Stomach smooth muscle (tissue), 2 donors: ENCODE measurements around the gene SND1.

Experiments used
- H3K27ac ChIP-seq: one replicate; pipeline ENCODE4 v1.7.0; 2013; ENCODE audit warnings: mild to moderate bottlenecking, low read length, inconsistent platforms
- H3K27me3 ChIP-seq, 2 donors: one replicate each; pipeline ENCODE4 v1.7.0; 2013; ENCODE audit warnings: low read length in 2 of 2; ENCODE audit not compliant: insufficient read depth in 2 of 2, control insufficient read depth in 1 of 2
- H3K36me3 ChIP-seq, 2 donors: one replicate each; pipeline ENCODE4 v1.7.0; 2013; ENCODE audit warnings: low read length in 2 of 2; ENCODE audit not compliant: control insufficient read depth in 2 of 2, insufficient read depth in 2 of 2
- H3K4me1 ChIP-seq: one replicate; pipeline ENCODE4 v1.7.0; 2013; ENCODE audit warnings: low read length; ENCODE audit not compliant: control insufficient read depth, insufficient read depth
- H3K4me3 ChIP-seq, 2 donors: one replicate each; pipeline ENCODE4 v1.7.0; 2013; ENCODE audit warnings: low read length in 2 of 2
- H3K9ac ChIP-seq, 2 donors: one replicate each; pipeline ENCODE4 v1.7.0; 2013; ENCODE audit warnings: low read length in 2 of 2, mild to moderate bottlenecking in 1 of 2
- H3K9me3 ChIP-seq, 2 donors: one replicate each; pipeline ENCODE4 v1.7.0; 2013; ENCODE audit warnings: low read length in 2 of 2; ENCODE audit not compliant: control insufficient read depth in 2 of 2
- donor health status: healthy.
- donor health status: Pancreatic carcinoma.

SND1 gene

GRCh38 chr7:127708788-127709187 lies 56.8 kb downstream of the SND1 start:
- Histone ChIP-seq H3K27me3 (no peaks in the 10 kb centered on the region), H3K36me3 (peaks cover 14 to 26% of the 10 kb centered on the region in 2 donors), H3K4me3 (no peak overlapping the region), H3K9me3 (no peaks in the 10 kb centered on the region), H3K9ac (no peak overlapping the region), H3K27ac (no peak overlapping the region), H3K4me1 (no peaks in the 10 kb centered on the region)

- Histone ChIP-seq H3K9me3 (no peaks in the 10 kb centered on the region), H3K4me3 (no peak overlapping the region), H3K4me1 (no peaks in the 10 kb centered on the region), H3K9ac (no peak overlapping the region), H3K36me3 (peaks cover 3 to 12% of the 10 kb centered on the region in 2 donors), H3K27ac (no peak overlapping the region), H3K27me3 (no peaks in the 10 kb centered on the region)
Measured at GRCh38 chr7:127710635-127711034, 58.6 kb downstream of the SND1 start.

GRCh38 chr7:127711872-127712271 lies 59.9 kb downstream of the SND1 start:
- no peaks in the 10 kb centered on the region for H3K27me3 ChIP-seq
- H3K4me1 ChIP-seq: no peaks in the 10 kb centered on the region
- H3K4me3 ChIP-seq: no peak overlapping the region
- peaks cover 3 to 11% of the 10 kb centered on the region in 2 donors for H3K36me3 ChIP-seq
- H3K27ac ChIP-seq: no peak overlapping the region
- H3K9ac ChIP-seq: no peak overlapping the region
- H3K9me3 ChIP-seq: no peaks in the 10 kb centered on the region

GRCh38 chr7:127713006-127713405 lies 61.0 kb downstream of the SND1 start:
- H3K27me3 ChIP-seq: no peaks in the 10 kb centered on the region
- no peaks in the 10 kb centered on the region for H3K4me1 ChIP-seq
- H3K9me3 ChIP-seq: no peaks in the 10 kb centered on the region
- H3K36me3 ChIP-seq: peaks cover 0 to 2% of the 10 kb centered on the region in 2 donors
- no peak overlapping the region for H3K4me3 ChIP-seq
- no peak overlapping the region for H3K27ac ChIP-seq
- H3K9ac ChIP-seq: no peak overlapping the region

GRCh38 chr7:127713758-127714157 lies 61.8 kb downstream of the SND1 start:
- Histone ChIP-seq H3K9me3 (no peaks in the 10 kb centered on the region), H3K4me1 (no peaks in the 10 kb centered on the region), H3K4me3 (no peak overlapping the region), H3K27me3 (no peaks in the 10 kb centered on the region), H3K9ac (no peak overlapping the region), H3K36me3 (peaks cover 0 to 4% of the 10 kb centered on the region in 2 donors), H3K27ac (no peak overlapping the region)

GRCh38 chr7:127715272-127715671 lies 63.3 kb downstream of the SND1 start:
- Histone ChIP-seq H3K27ac (no peak overlapping the region), H3K4me1 (no peaks in the 10 kb centered on the region), H3K9ac (no peak overlapping the region), H3K36me3 (peaks cover 0 to 4% of the 10 kb centered on the region in 2 donors), H3K27me3 (no peaks in the 10 kb centered on the region), H3K9me3 (no peaks in the 10 kb centered on the region), H3K4me3 (no peak overlapping the region)

- Histone ChIP-seq H3K27ac (no peak overlapping the region), H3K27me3 (no peaks in the 10 kb centered on the region), H3K4me1 (no peaks in the 10 kb centered on the region), H3K36me3 (peaks cover 0 to 4% of the 10 kb centered on the region in 2 donors), H3K4me3 (no peak overlapping the region), H3K9me3 (no peaks in the 10 kb centered on the region), H3K9ac (no peak overlapping the region)
Measured at GRCh38 chr7:127715901-127716300, 63.9 kb downstream of the SND1 start.

GRCh38 chr7:127717502-127718339 lies 65.7 kb downstream of the SND1 start:
- no peak overlapping the region for H3K4me3 ChIP-seq
- H3K27ac ChIP-seq: no peak overlapping the region
- H3K9ac ChIP-seq: no peak overlapping the region
- no peaks in the 10 kb centered on the region for H3K27me3 ChIP-seq
- H3K36me3 ChIP-seq: peaks cover 0 to 11% of the 10 kb centered on the region in 2 donors
- no peaks in the 10 kb centered on the region for H3K9me3 ChIP-seq
- H3K4me1 ChIP-seq: no peaks in the 10 kb centered on the region

- Histone ChIP-seq H3K36me3 (peaks cover 0 to 11% of the 10 kb centered on the region in 2 donors), H3K9ac (no peak overlapping the region), H3K4me3 (no peak overlapping the region), H3K27ac (no peak overlapping the region), H3K4me1 (no peaks in the 10 kb centered on the region), H3K9me3 (no peaks in the 10 kb centered on the region), H3K27me3 (no peaks in the 10 kb centered on the region)
Measured at GRCh38 chr7:127718340-127718679, 66.3 kb downstream of the SND1 start.

GRCh38 chr7:127726476-127726875 lies 74.5 kb downstream of the SND1 start:
- Histone ChIP-seq H3K9me3 (no peaks in the 10 kb centered on the region), H3K4me1 (no peaks in the 10 kb centered on the region), H3K4me3 (no peak overlapping the region), H3K27ac (no peak overlapping the region), H3K9ac (no peak overlapping the region), H3K36me3 (peaks cover 6 to 7% of the 10 kb centered on the region in 2 donors), H3K27me3 (no peaks in the 10 kb centered on the region)

- Histone ChIP-seq H3K4me3 (no peak overlapping the region), H3K9me3 (no peaks in the 10 kb centered on the region), H3K36me3 (peaks cover 0 to 16% of the 10 kb centered on the region in 2 donors), H3K9ac (no peak overlapping the region), H3K27me3 (no peaks in the 10 kb centered on the region), H3K27ac (no peak overlapping the region), H3K4me1 (no peaks in the 10 kb centered on the region)
Measured at GRCh38 chr7:127730658-127731276, 78.8 kb downstream of the SND1 start.
